BLaER1 (cell line): ENCODE data around the gene PARD3B.

ENCODE experiments used
- H3K27ac ChIP-seq: shearing (Covaris generic); formaldehyde crosslinking; 2 replicates; pipeline ENCODE4 v1.8.1; 2022
- H3K27me3 ChIP-seq: shearing (Covaris generic); formaldehyde crosslinking; 2 replicates; pipeline ENCODE4 v1.8.1; 2022
- H3K36me3 ChIP-seq: shearing (Covaris generic); formaldehyde crosslinking; 2 replicates; pipeline ENCODE4 v1.8.1; 2022
- H3K4me1 ChIP-seq: shearing (Covaris generic); formaldehyde crosslinking; 2 replicates; pipeline ENCODE4 v1.8.1; 2022
- H3K4me2 ChIP-seq: shearing (Covaris generic); formaldehyde crosslinking; 2 replicates; pipeline ENCODE4 v1.8.1; 2022
- H3K4me3 ChIP-seq: shearing (Covaris generic); formaldehyde crosslinking; 2 replicates; pipeline ENCODE4 v1.8.1; 2022
- H3K9ac ChIP-seq: shearing (Covaris generic); formaldehyde crosslinking; 2 replicates; pipeline ENCODE4 v1.8.1; 2022
- H3K9me3 ChIP-seq: shearing (Covaris generic); formaldehyde crosslinking; 2 replicates; pipeline ENCODE4 v1.8.1; 2022
- H4K20me1 ChIP-seq: shearing (Covaris generic); formaldehyde crosslinking; 2 replicates; pipeline ENCODE4 v1.8.1; 2022
- Cebpa-rat ChIP-seq: shearing (Covaris generic); IDR thresholded peaks from 2 replicates; pipeline ENCODE4 v1.8.1; 2022

PARD3B gene

GRCh38 chr2:205586626-205587025 lies 1041.4 kb downstream of the PARD3B start:
- no peaks in the 10 kb centered on the region for H3K9me3 ChIP-seq
- no peaks in the 10 kb centered on the region for H3K27me3 ChIP-seq
- H4K20me1 ChIP-seq: no peaks in the 10 kb centered on the region
- H3K36me3 ChIP-seq: no peaks in the 10 kb centered on the region
- no peaks in the 10 kb centered on the region for H3K4me1 ChIP-seq
- TF ChIP-seq Cebpa-rat: no peak
- H3K27ac ChIP-seq: no peak overlapping the region
- no peak overlapping the region for H3K9ac ChIP-seq
- no peak overlapping the region for H3K4me3 ChIP-seq
- H3K4me2 ChIP-seq: no peak overlapping the region

DNA sequence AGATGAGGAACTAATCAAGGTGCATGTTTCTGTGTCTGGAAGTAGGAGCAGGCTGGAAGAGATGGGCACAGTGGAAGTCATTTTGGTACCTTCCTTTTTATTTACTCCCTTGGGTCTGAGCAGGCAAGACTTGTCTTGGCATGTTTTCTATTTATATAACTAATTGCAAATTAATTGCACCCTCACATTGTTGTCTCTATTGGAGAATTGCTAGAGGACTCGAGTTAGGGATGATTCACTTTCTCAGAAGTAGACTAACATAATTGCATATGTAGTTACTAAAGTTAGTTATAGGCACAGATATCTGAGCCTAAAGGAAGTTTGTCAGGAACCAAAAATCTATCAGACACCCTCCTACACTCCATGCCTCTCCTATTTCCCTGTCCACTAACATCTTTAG lies 1044.2 kb downstream of the PARD3B start:
- no peak overlapping the region for H3K4me3 ChIP-seq
- H3K4me2 ChIP-seq: no peak overlapping the region
- H3K27ac ChIP-seq: no peak overlapping the region
- H3K4me1 ChIP-seq: no peaks in the 10 kb centered on the region
- no peak for TF ChIP-seq Cebpa-rat
- H3K9ac ChIP-seq: no peak overlapping the region
- no peaks in the 10 kb centered on the region for H4K20me1 ChIP-seq
- no peaks in the 10 kb centered on the region for H3K27me3 ChIP-seq
- H3K9me3 ChIP-seq: no peaks in the 10 kb centered on the region
- H3K36me3 ChIP-seq: no peaks in the 10 kb centered on the region

DNA sequence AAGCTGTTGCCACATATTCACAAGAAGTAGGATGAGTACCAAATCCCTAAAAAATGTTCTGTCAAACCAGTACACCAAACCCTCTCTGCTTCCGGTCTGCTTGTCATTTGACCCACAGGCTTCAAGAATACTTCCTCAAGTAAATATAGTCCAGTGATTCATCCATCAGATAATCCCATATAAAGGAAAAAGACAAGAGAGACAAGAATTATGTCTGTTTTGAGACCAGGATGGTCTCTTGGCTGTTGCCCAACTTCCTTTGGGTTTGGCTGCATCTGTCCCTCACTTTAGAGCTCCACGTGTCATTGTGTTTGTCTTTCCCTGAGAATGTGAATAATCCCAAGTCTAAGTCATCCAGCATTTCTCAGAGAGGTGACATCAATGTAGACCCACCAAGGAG lies 1045.5 kb downstream of the PARD3B start:
- TF ChIP-seq Cebpa-rat: no peak
- Histone ChIP-seq H3K27ac (no peak overlapping the region), H3K4me3 (no peak overlapping the region), H3K4me2 (no peak overlapping the region), H3K36me3 (no peaks in the 10 kb centered on the region), H3K9me3 (no peaks in the 10 kb centered on the region), H3K27me3 (no peaks in the 10 kb centered on the region), H4K20me1 (no peaks in the 10 kb centered on the region), H3K9ac (no peak overlapping the region), H3K4me1 (no peaks in the 10 kb centered on the region)

- Histone ChIP-seq H3K4me3 (no peak overlapping the region), H3K9ac (no peak overlapping the region), H3K27ac (no peak overlapping the region), H3K27me3 (no peaks in the 10 kb centered on the region), H3K4me1 (no peaks in the 10 kb centered on the region), H4K20me1 (no peaks in the 10 kb centered on the region), H3K4me2 (no peak overlapping the region), H3K9me3 (no peaks in the 10 kb centered on the region), H3K36me3 (no peaks in the 10 kb centered on the region)
- no peak for TF ChIP-seq Cebpa-rat
Observed at GRCh38 chr2:205593891-205594290, 1048.6 kb downstream of the PARD3B start.

DNA sequence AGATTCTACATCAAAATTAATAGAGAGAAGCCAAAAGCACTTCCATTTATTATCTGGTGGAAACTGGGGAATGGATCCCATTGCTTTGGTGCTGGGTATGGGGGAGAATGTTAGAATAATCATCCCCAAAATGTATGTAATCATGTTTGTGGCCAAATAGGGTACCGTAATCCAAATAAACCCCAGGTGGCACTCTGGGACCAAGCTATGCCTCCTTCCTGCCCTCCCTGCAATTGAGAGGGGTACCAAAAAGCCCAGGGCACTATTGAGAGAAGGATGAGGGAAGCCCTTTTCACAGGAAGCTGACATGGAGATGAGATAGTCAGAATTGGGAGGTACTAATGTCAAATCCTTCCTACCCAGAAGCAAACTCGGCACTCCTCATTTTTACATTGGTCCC lies 1051.3 kb downstream of the PARD3B start:
- Histone ChIP-seq H3K27ac (no peak overlapping the region), H3K4me2 (no peak overlapping the region), H3K4me1 (no peaks in the 10 kb centered on the region), H3K9ac (no peak overlapping the region), H3K27me3 (no peaks in the 10 kb centered on the region), H4K20me1 (no peaks in the 10 kb centered on the region), H3K9me3 (no peaks in the 10 kb centered on the region), H3K4me3 (no peak overlapping the region), H3K36me3 (no peaks in the 10 kb centered on the region)
- TF ChIP-seq Cebpa-rat: no peak

DNA sequence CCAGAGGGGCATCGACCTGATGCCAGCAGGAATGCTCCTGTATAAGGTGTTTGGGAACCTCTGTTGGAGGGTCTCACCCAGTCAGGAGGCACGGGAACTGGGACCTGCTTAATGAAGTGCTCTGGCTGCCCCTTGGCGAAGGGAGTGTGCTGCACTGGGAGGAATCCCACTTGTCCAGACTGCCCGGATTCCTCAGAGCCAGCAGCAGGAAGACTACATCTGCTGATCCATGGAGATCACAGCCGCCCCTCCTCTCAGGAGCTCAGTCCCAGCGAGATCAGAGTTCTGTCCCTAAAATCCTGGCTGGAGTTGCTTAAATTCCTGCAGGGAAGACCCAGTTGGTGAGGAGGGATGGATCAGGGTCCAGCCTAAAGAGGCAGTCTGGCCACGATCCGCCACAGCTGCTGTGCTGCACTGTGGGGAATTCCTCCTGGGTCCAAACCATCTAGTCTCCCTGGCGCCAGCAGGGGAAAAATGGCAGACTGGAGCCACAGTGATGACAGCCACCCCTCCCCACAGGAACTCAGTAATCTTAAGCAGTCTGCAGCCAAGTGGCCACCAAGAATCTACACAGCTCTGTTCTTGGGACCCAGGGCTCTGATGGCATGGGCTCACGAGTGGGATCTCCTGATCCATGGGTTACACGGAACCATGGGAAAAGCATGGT lies 1060.5 kb downstream of the PARD3B start:
- Histone ChIP-seq H3K36me3 (no peaks in the 10 kb centered on the region), H3K9me3 (peaks cover 35% of the 10 kb centered on the region), H4K20me1 (no peaks in the 10 kb centered on the region), H3K4me2 (no peak overlapping the region), H3K27ac (no peak overlapping the region), H3K27me3 (no peaks in the 10 kb centered on the region), H3K4me1 (peaks cover 13% of the 10 kb centered on the region), H3K4me3 (no peak overlapping the region), H3K9ac (no peak overlapping the region)
- no peak for TF ChIP-seq Cebpa-rat

GRCh38 chr2:205607146-205607545 lies 1061.9 kb downstream of the PARD3B start:
- Histone ChIP-seq H3K4me2 (no peak overlapping the region), H3K9ac (no peak overlapping the region)
- TF ChIP-seq Cebpa-rat: no peak

DNA sequence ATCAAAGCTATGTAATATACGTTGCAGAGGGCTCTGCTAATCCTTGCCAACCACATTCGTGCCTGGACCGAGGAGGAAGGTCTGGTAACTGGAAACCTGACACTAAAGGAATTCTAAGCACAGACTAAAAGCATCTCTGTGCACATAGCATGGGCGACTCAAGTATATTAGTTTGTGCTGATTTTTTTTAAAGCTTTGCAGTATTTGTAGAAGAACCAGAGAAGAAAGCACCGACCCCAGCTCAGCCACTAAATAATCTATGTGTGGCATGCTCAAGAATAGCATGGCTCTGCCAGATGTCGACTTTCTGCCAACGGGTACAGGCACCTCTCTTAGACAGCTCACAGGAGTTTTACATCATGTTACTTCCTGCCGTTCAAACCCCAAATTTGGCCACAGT lies 1063.8 kb downstream of the PARD3B start:
- no peak overlapping the region for H3K27ac ChIP-seq
- no peaks in the 10 kb centered on the region for H3K27me3 ChIP-seq
- no peak overlapping the region for H3K4me3 ChIP-seq
- H3K4me2 ChIP-seq: peak overlapping the region; percentile 40
- no peaks in the 10 kb centered on the region for H4K20me1 ChIP-seq
- no peak overlapping the region for H3K9ac ChIP-seq
- peaks cover 19% of the 10 kb centered on the region for H3K4me1 ChIP-seq
- no peaks in the 10 kb centered on the region for H3K36me3 ChIP-seq
- no peak for TF ChIP-seq Cebpa-rat
- H3K9me3 ChIP-seq: peaks cover 16% of the 10 kb centered on the region; the same call in 1 of the 2 replicates

More at GRCh38 chr2:205607146-205607545, 1061.9 kb downstream of the PARD3B start:
- Histone ChIP-seq H3K4me3 (no peak overlapping the region), H3K9me3 (peaks cover 35% of the 10 kb centered on the region), H3K36me3 (no peaks in the 10 kb centered on the region), H3K4me1 (peaks cover 13% of the 10 kb centered on the region), H3K27me3 (no peaks in the 10 kb centered on the region), H3K27ac (no peak overlapping the region), H4K20me1 (no peaks in the 10 kb centered on the region)

DNA sequence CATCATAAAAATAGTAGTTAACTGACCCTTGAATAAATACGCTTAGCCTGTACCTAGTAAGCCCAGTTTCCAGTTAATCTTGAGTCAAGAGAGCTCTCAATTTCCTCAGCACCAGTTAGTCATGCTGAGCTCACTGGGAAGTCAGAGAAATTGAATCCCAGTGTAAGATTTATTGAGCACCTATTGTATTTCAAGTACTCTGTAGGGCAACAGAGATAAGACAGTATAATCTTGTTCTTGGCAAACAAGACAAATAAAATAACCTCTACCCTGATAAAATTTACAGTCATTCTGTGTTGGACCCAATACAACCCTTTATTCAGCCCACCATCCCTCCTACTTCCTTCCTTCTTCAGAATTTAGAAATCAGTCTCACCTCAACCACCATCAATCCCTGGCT lies 1065.2 kb downstream of the PARD3B start:
- Histone ChIP-seq H3K36me3 (no peaks in the 10 kb centered on the region), H3K4me2 (no peak overlapping the region), H3K27ac (no peak overlapping the region), H4K20me1 (no peaks in the 10 kb centered on the region), H3K4me3 (no peak overlapping the region), H3K9ac (no peak overlapping the region), H3K9me3 (peaks cover 8% of the 10 kb centered on the region), H3K27me3 (no peaks in the 10 kb centered on the region), H3K4me1 (peaks cover 19% of the 10 kb centered on the region)
- TF ChIP-seq Cebpa-rat: no peak

- H3K9ac ChIP-seq: no peak overlapping the region
- TF ChIP-seq Cebpa-rat: no peak
Observed at GRCh38 chr2:205612636-205613035, 1067.4 kb downstream of the PARD3B start.

More at GRCh38 chr2:205612636-205613035, 1067.4 kb downstream of the PARD3B start:
- Histone ChIP-seq H3K27me3 (no peaks in the 10 kb centered on the region), H3K27ac (no peak overlapping the region), H3K4me1 (peaks cover 19% of the 10 kb centered on the region), H3K4me3 (no peak overlapping the region), H3K4me2 (peak overlapping the region; percentile 4; the same call in 1 of the 2 replicates), H3K36me3 (no peaks in the 10 kb centered on the region), H3K9me3 (peaks cover 4% of the 10 kb centered on the region; the same call in 1 of the 2 replicates), H4K20me1 (no peaks in the 10 kb centered on the region)
